Germinal center (tissue), 1 donor: ENCODE data around the gene MDM1.

Source experiments
- DNase-seq: peaks from one replicate; pipeline ENCODE4 v3.0.0; 2012; ENCODE audit warnings: mixed read lengths, low spot score

The MDM1 gene

GRCh38 chr12:68272732-68273131 lies 59.4 kb downstream of the MDM1 start:
- DNase-seq: no peak

DNA sequence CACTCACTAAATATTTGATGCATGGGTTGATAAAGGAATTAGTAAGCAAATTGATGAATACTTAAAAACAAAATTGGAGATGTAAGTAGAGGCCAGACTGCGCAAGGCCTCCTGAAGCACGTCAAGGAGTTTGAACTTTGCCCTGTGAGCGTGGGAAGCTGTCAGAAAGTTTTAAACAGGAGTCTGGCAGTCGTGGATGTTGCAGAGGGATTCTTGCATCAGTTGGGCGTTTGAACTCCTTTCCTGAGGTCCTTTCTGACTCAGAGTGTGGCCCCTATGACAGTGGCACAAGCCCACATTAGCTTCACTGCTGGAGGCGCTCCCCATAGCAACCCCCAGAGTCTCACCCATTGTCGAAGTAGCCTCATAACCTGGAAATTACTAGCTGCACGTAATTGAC lies 60.8 kb downstream of the MDM1 start:
- no peak for DNase-seq

DNA sequence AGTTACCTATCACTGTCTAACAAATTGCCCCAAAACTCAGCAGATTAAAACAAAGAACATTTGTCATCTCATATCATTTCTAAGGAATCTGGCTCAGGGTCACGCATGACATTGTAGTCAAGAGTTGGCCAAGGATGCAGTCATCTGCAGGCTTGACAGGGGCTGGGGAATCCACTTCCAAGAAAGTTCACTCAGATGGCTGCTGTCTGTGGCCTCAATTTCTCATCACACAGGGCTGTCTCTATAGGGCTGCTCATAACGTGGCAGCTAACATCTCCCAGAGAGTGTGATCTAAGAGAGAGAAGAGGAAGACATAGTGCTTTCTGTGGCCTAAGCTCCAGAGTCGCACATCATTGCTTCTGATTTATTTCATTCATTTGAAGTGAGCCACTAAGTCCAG lies 61.8 kb downstream of the MDM1 start:
- DNase-seq: no peak

DNA sequence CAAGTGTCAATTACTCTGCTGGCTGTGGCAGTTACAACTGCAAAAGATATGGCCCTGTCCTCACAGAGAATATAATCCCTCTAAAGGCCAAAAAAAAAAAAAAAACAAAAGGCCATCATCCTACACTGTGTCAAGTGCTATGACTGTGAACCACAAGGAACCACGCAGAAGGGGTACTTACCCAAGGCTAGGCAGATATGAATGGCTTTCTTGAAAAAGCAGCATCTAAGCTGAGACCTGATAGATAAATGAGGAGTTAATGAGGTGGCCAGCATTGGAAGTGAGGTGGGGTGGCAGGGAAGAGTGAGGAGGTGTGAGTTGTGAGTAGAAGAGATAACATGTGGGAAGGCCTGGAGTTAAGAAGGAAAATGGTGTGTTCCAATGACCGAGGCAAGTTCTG lies 62.4 kb downstream of the MDM1 start:
- DNase-seq: no peak

- DNase-seq: no peak
These were observed 63.2 kb downstream of the MDM1 start for GRCh38 chr12:68268967-68269366.

DNA sequence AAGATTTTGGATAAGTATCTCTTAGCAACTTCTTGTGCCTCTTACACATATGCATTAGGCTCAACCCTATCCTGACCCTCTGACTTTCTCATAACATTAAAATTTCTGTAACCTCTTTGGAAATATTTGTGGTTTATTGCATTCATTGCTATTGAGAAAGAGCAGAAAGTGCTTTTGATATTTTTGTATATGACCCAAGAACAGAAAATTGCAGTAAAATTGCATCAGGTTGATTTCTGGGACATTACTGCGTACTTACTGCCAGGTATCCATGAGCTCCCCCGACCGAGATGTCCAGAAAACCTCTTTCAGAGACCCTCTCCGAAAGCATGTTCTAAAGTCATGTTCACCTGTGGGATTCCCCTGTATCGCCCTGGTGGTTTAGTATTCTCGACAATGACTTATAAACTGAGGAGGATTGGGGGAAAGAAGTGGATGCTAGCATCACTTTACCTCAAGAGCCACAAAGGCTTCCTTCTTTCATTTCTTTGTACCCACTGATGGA lies 64.2 kb downstream of the MDM1 start:
- no peak for DNase-seq

GRCh38 chr12:68264857-68265256 lies 67.3 kb downstream of the MDM1 start:
- DNase-seq: no peak

DNA sequence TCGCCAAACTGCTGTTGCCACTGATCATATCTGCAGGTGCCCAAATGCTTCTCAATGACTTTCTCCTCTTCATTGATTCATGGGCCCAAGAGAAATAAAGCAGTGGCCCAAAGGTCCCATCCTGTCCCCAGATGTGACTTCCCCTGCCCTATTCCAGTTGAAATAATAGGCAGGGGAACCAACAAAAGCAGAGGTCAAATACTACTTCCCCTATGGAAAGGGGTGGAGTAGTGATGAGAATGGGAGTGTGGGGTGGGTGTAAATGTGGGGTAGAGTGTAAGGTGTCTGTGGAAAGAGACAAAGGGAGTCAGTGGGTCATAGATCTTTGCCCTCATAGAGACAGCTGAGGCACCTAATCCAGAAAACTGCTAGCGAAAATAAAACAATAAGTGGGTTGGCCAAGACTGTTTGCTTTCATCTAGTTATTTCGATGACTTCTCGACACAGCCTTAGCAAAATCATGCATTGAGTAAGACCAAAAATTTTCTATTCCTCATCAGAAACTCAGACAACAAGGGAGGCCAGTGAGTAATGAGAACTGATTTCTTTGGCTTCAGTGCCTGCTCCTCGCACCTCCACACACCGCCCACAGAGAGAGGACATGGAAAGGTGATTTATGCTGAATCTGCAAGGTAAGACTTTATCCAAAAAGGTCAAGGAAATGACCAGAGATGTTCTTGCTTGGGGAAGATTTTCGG lies 67.9 kb downstream of the MDM1 start:
- no peak for DNase-seq

- DNase-seq: no peak
These were observed 68.8 kb downstream of the MDM1 start for GRCh38 chr12:68263366-68263765.

DNA sequence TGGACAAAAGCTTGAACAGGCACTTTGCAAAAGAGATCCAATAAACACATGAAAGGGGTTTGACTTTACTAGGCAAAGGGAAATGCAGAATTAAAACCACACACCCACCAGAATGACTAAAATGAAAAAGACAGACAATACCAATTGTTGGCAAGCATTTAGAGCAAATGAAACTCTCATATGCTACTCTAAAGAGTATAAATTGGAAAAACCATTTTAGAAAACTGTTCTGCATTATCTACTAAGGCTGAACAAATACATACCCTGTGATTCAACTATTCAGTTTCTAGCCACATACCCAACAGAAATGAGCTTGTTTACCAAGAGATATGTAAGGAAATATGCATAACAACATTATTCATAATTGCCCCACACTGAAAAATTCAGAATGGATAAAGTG lies 70.3 kb downstream of the MDM1 start:
- DNase-seq: no peak

- no peak for DNase-seq
These were observed 72.0 kb downstream of the MDM1 start for GRCh38 chr12:68260153-68260552.

DNA sequence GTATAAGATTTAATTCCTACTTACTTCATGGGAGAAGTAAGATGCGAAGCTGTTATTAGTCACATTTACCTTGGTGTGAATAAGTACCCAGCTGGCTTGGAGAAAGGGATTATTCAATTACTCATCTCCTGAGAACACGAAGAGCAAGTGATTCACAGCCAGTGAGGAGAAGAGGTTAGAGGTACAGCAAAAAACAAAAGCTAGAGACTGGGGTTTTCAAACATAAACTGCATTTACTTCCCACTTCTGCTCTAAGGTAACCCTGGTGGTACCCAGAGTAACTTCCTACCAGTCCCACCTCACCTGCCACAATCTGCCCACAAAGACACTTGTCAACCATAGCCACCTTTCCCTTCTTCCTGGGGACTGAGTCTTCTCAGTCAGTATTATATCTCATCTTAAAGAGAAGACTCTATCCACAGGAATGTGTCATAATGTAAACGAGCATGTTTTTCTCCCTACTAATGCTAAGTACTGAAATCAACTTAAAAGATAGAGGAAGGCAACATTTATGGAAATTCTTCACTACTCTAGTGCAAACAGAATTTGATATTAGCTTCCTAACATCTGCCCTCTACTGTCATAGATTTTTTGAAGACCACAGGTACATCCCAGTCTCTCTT lies 72.7 kb downstream of the MDM1 start:
- DNase-seq: no peak

DNA sequence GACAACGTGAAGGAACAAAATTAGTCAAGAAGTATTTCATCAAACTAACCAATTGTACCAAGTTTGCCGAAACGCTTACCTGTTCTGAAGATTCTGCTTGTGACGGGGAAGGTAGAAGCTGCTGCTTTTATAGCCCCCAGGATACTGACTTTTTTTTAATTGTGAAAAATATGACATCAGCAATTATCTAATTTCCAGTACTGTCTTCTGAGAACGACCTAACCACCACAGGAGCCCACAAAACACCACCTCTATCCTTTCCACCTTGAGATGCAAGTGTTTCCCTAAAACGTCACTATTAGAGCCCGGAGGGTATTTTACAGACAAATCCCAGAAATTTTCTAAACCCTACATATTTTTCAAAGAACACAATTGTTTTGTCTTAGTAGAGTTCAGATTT lies 78.7 kb downstream of the MDM1 start, which contains the start of gene IL22:
Gene IL22 (minus strand): TSS at position 101 of the 400 bp plus-strand sequence. CDS start 156 bp downstream, outside the sequence.
- DNase-seq: no peak

DNA sequence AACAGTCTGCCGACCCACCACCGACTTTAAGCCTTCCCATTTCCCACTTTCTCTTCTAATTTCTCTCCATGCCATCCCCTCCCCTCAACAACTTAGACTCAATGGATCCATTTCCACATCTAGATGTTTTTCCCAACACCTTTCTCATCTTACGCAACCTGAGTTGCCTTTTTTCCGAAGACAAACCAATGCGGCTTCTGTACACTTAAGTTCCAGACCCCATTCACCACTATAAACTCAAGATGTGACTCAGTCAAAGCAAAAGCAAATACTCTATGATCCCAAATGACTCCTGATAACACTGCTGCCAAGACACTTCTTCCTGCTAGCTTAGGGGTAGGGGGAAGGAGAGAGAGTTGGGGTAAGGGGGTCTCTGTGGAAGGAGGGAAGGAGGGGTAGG lies 80.1 kb downstream of the MDM1 start:
- DNase-seq: no peak

DNA sequence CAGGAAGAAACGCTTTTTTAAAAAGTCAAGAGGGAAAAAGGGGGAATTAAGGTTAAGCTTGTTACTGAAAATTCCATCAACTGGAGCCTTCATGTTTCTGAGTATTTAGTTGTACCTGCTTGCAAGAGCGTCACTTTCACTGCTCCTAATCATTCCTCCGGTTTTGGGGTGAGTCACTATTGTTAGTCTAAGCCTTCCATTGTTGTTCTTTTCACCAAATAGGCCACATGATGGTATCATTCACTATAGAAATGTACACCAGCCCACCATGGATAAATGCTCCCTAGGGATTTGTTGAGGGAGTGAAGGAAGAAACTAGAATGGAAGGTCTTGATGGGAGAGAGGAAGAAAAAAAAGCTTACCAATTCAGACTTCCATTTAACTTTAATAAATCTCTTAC lies 81.7 kb downstream of the MDM1 start:
- DNase-seq: no peak

DNA sequence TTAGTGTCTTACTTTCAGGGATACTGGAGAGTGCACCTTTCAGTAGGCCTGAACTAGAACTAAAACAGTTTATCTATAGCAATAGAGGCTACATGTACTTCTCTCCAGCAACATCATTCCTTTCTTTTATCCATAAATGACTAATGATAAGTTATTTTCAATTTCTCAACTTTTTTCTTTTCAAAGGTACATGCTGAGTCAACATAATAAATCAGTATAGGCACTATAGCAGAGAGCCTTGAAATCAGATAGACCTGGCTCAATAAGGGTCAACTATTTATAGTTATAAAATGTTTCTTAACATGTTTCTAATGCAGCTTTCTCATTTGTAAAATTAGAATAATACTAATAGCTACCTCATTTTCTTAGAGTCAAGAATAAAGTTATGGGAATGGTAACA lies 84.4 kb downstream of the MDM1 start:
- no peak for DNase-seq

GRCh38 chr12:68246350-68246749 lies 85.8 kb downstream of the MDM1 start:
- DNase-seq: no peak

GRCh38 chr12:68245180-68246021 lies 86.8 kb downstream of the MDM1 start:
- DNase-seq: no peak
